Muscle of arm (tissue), 12 donors: ENCODE data around the gene ATP1B3. TPM values are rescaled to one million over a fixed set of nuclear protein-coding genes. Genes with fewer than 3 reads are reported as not detected.
"Not testable (repeated sequence)": the region's sequence is repeated elsewhere in the genome, so short reads cannot be mapped to it uniquely, and the experiment has no call there.

Source experiments
- DNase-seq: peaks from one replicate; pipeline ENCODE4 v3.0.0-alpha.2; 2013
- polyA plus RNA-seq, 12 donors: library from polyadenylated mRNA; unstranded; fragments of 120-200 nt; gene quantifications; one replicate each; pipeline ENCODE4 v1.2.1, GENCODE V29; 2013; ENCODE audit not compliant: insufficient read length in 12 of 12

Gene ATP1B3
- polyA plus RNA-seq, 12 donors = 62.7 to 147 (median 105) TPM; not detected in 1

- no peak for DNase-seq
These were observed 21.8 kb upstream of the ATP1B3 start for GRCh38 chr3:141854599-141854998.

- no peak for DNase-seq
These were observed 18.1 kb upstream of the ATP1B3 start for GRCh38 chr3:141858312-141858711.

- DNase-seq = no peak
These were observed 16.8 kb upstream of the ATP1B3 start for GRCh38 chr3:141859651-141860050.

- no peak for DNase-seq
These were observed 16.3 kb upstream of the ATP1B3 start for GRCh38 chr3:141860086-141860669.

- DNase-seq = no peak
These were observed 15.5 kb upstream of the ATP1B3 start for GRCh38 chr3:141860766-141861513.

- no peak for DNase-seq
These were observed 14.1 kb upstream of the ATP1B3 start for GRCh38 chr3:141862279-141862816.

GRCh38 chr3:141863491-141863890 is 13.0 kb upstream of the ATP1B3 start:
- DNase-seq = no peak

- DNase-seq = no peak
These were observed 12.0 kb upstream of the ATP1B3 start for GRCh38 chr3:141864281-141864970.

- no peak for DNase-seq
These were observed 11.3 kb upstream of the ATP1B3 start for GRCh38 chr3:141865101-141865500.

GRCh38 chr3:141870091-141870687 is 6.3 kb upstream of the ATP1B3 start:
- DNase-seq = no peak

- peak; percentile 88 for DNase-seq
These were observed 1.0 kb upstream of the ATP1B3 start for GRCh38 chr3:141875374-141875892.

GRCh38 chr3:141875893-141876380 is 506 bp upstream of the ATP1B3 start:
- DNase-seq = no peak

- DNase-seq = peak; percentile 46
These were observed 613 bp downstream of the ATP1B3 start for GRCh38 chr3:141876891-141877621.

GRCh38 chr3:141877911-141878310 is 1.5 kb downstream of the ATP1B3 start:
- no peak for DNase-seq

GRCh38 chr3:141878326-141878725 is 1.9 kb downstream of the ATP1B3 start:
- DNase-seq = no peak

GRCh38 chr3:141878817-141879216 is 2.4 kb downstream of the ATP1B3 start:
- no peak for DNase-seq

GRCh38 chr3:141881702-141882101 is 5.3 kb downstream of the ATP1B3 start:
- DNase-seq = no peak

- DNase-seq = no peak
These were observed 10.6 kb downstream of the ATP1B3 start for GRCh38 chr3:141887051-141887450.

- DNase-seq = not testable (repeated sequence)
These were observed 12.1 kb downstream of the ATP1B3 start for GRCh38 chr3:141888548-141888947.

GRCh38 chr3:141894524-141895176 is 18.2 kb downstream of the ATP1B3 start:
- no peak for DNase-seq

- DNase-seq = no peak
These were observed 19.3 kb downstream of the ATP1B3 start for GRCh38 chr3:141895731-141896130.
